B cell (primary cell): ENCODE data around the gene VAV2.

Experiments used
- CTCF ChIP-seq: fragments of 200-600 bp; IDR thresholded peaks from one replicate; pipeline ENCODE4 v1.8.0; 2022; ENCODE audit warnings: antibody characterized with exemption, mild to moderate bottlenecking
- EZH2 ChIP-seq: IDR thresholded peaks from 2 replicates; pipeline ENCODE4 v1.6.1; 2012; ENCODE audit warnings: borderline replicate concordance, low read depth, mild to moderate bottlenecking, moderate library complexity, low read length; ENCODE audit not compliant: insufficient read depth, poor library complexity, severe bottlenecking

GRCh38 chr9:133977421-133978201 is 14.5 kb downstream of the VAV2 start:
- TF ChIP-seq CTCF, result no peak
- no peak for TF ChIP-seq EZH2
